Measurements from ENCODE around the gene HHIP. TPM values are rescaled to one million over a fixed set of nuclear protein-coding genes. Genes with fewer than 3 reads are reported as not detected.
A peak's percentile ranks its signal among the peaks of the same experiment; 100 is the strongest.

Gene HHIP, protein sequence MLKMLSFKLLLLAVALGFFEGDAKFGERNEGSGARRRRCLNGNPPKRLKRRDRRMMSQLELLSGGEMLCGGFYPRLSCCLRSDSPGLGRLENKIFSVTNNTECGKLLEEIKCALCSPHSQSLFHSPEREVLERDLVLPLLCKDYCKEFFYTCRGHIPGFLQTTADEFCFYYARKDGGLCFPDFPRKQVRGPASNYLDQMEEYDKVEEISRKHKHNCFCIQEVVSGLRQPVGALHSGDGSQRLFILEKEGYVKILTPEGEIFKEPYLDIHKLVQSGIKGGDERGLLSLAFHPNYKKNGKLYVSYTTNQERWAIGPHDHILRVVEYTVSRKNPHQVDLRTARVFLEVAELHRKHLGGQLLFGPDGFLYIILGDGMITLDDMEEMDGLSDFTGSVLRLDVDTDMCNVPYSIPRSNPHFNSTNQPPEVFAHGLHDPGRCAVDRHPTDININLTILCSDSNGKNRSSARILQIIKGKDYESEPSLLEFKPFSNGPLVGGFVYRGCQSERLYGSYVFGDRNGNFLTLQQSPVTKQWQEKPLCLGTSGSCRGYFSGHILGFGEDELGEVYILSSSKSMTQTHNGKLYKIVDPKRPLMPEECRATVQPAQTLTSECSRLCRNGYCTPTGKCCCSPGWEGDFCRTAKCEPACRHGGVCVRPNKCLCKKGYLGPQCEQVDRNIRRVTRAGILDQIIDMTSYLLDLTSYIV
- polyA plus RNA-seq (ENCODE audit: insufficient read length in 3 of 3): 1 to 10 TPM; 2.2 to 4.2 (median 2.4) TPM
- long read RNA-seq, donor 1: 0 reads
- long read RNA-seq, donor 2, partial matches to known transcripts: 0 of 1 reads
- long read RNA-seq, donor 2, other reads (novel, unspliced or antisense): 0 of 1 reads
- long read RNA-seq, donor 3, partial matches to known transcripts: 0 of 2 reads
- long read RNA-seq, donor 3, other reads (novel, unspliced or antisense): 0 of 2 reads
- long read RNA-seq, donor 4, partial matches to known transcripts: 0 of 1 reads
- long read RNA-seq, donor 4, other reads (novel, unspliced or antisense): 0 of 1 reads
- long read RNA-seq, donor 5: 0 reads
- long read RNA-seq, donor 6: 0 reads
- long read RNA-seq, donor 7, partial matches to known transcripts: 0 of 1 reads
- long read RNA-seq, donor 7, other reads (novel, unspliced or antisense): 0 of 1 reads
- long read RNA-seq, donor 8: 0 reads
- long read RNA-seq, donor 9: 0 reads
- long read RNA-seq, donor 10, partial matches to known transcripts: 0 of 2 reads
- long read RNA-seq, donor 10, other reads (novel, unspliced or antisense): 0 of 2 reads
- long read RNA-seq, donor 11, partial matches to known transcripts: 0 of 10 reads
- long read RNA-seq, donor 11, other reads (novel, unspliced or antisense): 10 of 10 reads
- long read RNA-seq, donor 12, full-length matches to known transcripts: 2 of 34 reads
- long read RNA-seq, donor 12, partial matches to known transcripts: 6 of 34 reads
- long read RNA-seq, donor 12, other reads (novel, unspliced or antisense): 26 of 34 reads
- long read RNA-seq, donor 13: 0 reads
- long read RNA-seq, donor 14: 0 reads
- long read RNA-seq, donor 15, full-length matches to known transcripts: 2 of 2 reads
- long read RNA-seq, donor 15, partial matches to known transcripts: 0 of 2 reads
- long read RNA-seq, donor 15, other reads (novel, unspliced or antisense): 0 of 2 reads
- long read RNA-seq, donor 16: 0 reads

GRCh38 chr4:144645631-144646522 lies at the start of gene HHIP:
Gene HHIP (plus strand): TSS chr4:144646156. CDS start chr4:144646676, 520 bp downstream.
- peak; percentile 69 for DNase-seq

DNA sequence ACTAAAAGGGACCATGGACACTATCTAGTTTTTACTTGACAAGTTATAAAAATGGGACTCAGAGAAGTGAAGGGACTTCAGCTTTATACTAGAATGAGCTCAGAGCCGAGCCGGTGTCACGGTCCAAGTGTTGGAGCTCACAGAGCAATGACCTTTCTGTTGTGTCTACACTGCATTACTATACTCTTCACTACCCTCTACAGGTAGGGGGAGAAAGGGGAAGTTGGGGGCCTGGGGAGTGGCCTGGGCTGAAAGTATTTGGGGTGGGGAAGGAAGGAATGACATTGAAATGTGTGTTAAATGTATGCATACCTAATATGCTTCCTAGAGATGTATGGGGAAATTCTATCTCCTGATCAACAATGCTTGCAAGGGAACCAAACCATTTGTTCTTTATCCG lies 48.8 kb upstream of the HHIP start:
- no peak for DNase-seq

DNA sequence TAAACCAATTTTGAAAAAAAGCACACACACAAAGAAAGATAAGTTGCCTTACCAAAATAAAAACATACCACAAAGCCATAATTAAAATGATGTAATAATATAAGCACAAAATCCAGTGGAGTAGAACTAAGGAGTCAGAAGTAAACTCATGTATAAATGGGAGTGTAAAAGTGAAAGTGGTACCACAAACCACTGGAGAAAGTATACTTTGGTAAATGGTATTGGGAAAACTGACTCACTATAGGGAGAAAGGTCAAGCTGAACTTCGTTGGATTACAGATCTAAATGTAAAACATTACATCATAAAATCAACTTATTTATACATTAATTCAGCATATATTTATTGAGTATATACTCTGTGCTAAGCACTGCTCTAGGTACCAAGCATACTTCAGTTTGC lies 46.3 kb upstream of the HHIP start:
- no peak for DNase-seq

DNA sequence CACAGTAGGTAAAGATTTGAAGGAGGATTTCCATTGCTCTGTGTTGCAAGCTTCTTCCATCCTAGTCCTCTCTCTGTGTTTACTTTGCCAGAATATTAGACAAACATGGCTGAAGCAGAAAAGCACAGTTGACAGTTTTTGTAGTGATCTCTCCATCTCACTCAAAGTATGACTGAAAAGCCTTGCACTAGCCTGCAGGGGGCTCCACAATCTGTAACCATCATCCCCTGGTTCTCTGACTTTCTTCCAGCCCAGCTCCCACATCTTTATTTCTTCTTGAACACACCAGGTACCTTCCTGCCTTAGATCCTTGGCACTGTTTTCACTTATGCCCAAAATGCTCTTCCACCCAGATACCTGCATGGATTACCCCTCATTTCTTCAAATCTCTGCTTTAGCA lies 34.1 kb upstream of the HHIP start:
- DNase-seq: no peak

DNA sequence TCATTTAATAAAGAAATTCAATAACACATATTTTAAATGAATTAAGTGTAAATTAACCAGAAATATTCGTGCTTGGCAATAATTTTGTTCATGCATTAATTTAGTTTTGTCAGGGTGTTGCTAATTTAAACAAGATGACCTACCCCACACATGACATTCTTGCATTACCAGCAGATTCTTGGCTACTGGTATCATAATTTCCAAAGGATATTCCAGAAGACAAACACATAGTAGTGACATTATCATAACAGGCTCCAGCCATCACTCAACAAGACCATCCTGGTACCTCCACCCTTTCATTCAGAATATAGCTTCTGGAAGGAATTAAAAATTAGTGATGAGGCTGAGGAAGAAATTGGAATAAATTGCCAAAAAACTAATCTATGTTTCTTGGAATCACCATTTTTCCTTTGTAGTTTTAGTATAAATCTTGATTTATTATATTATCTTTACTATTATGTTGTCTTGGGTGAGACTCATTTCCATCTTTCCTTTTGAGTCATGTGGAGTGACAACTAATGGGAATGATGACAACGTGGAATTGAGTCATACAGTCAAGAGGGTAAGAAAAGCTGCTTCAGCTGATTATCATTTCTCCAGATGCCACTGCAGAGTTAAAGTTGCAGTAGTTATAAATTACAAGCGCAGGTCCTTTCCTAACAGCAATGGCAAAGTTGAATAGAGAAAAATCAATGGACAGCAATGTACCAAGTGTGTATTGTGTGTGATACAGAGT lies 30.9 kb upstream of the HHIP start:
- no peak for DNase-seq

DNA sequence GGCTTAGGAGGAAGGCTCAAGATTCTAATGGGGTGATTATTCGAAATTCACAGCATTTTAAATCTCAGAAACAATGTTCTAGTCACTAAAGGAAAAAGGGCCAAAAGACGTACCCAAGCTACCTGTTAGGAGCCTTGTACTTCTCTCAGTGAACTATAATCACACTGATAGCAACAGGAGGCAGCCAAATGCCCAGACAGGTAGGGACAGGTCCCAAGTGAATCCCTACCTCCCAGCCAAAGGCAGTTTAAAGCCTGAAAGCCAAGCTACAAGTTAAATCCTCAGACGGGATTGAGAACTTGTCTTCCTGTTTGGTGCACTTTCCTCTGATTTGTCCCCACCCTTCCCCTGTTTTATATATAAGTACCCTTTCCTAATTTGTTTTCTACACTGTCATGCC lies 24.3 kb upstream of the HHIP start:
- DNase-seq: no peak

DNA sequence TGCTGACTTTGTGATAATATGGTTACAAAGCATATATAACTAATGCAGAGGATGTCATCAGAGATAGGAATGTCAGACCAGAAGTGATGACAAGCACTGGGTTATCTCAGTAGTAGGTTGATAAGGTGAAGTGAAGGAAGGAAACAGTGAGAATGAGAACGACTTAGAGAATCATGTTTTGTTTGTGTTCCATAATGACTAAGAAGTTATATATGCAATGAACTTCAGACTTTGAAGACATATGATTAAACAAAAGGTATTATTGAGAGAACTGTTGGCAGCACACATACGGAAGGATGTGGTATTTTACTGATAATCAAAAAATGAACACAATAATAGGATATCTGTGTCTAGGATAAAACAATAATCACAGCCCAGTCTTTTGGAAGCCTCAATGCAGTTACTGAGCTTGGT lies 18.3 kb upstream of the HHIP start:
- DNase-seq: no peak

DNA sequence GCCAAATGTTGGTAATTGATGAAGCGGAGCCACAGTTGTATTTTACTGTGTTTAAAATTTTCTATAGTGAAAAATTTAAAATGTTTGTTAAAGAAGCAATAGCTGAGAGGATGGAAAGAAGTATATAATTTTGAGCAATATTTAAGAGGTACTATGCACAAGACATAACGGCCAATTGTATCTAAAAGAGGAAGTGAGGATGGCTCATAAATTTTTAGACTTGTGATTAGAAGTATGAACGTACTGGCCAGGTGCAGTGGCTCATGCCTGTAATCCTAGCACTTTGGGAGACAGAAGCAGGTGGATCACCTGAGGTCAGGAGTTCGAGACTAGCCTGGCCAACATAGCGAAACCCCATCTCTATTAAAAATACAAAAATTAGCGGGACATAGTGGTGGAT lies 12.7 kb upstream of the HHIP start:
- DNase-seq: no peak

DNA sequence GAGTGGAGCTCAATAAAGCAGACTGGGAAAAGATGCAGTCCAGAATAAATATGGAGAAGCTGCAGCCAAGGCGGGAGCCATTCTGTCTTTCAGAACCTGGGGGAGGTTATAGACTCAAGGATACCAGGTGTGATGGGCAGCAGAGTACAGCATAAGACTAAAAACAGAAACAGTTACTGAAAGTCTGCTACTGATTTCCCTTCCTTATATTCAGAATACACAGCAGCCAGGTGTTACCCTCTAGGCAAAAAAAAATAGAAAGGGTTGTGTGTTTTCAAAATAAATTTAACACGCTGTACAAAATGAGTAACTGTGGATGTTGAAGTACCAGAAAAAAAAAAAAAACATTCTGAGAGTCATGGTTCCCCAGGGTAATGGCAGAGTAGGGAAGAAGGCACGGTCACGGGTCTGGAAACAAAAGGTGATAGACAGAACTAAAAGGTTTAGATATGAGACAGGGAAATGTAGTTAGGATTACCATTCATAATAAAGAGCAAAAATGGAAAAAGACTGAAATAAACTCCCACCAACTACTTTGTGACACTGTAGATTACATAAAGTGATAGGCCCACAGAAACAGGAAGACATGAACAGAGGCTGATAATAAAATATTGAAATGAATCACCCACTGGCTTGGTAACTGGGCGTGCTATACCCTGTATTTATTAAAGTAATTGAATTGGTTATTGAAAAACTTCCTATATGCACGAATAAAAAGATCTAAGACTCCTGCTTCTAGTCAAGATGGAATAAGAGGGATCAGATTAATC lies 10.8 kb upstream of the HHIP start:
- DNase-seq: no peak

DNA sequence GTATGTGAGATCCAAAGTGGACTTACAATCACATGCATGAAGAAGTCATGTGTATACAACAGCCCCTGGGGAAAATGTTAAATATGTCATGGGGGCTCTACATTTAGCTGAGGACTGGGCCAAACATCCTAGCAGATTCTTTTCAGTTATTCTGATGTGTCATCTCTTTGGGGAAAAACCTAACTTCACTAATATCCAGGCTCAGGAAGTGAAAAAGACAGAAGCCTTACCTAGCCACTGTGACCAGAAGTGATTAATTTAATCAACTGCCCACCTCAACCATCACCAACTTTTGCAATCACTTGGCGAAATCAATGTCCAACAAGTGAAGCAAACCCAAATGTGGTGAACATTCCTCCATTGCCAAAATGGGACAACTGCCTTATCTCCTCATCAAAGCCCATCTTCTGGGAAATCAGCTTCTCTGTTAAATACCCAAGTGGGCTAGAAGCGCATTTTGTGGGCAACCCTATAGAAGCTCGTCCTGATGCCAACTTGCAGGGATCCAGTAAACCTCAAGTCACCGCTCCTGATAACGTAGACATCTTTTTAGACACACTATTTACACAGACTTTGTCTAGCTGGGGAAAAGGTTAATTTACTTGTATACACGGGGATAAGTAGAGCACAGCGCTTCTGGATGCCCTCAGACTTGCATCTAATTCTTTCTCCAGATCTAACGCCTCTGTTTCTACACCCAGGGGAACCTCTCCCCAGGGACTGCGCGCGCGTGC lies 1.4 kb upstream of the HHIP start:
- no peak for DNase-seq

GRCh38 chr4:144645102-144645630 lies 790 bp upstream of the HHIP start:
- DNase-seq: no peak

GRCh38 chr4:144646523-144647094 lies 653 bp downstream of the HHIP start:
- no peak for DNase-seq

- peak; percentile 54 for DNase-seq
These were observed 1.2 kb downstream of the HHIP start for GRCh38 chr4:144647095-144647561.

DNA sequence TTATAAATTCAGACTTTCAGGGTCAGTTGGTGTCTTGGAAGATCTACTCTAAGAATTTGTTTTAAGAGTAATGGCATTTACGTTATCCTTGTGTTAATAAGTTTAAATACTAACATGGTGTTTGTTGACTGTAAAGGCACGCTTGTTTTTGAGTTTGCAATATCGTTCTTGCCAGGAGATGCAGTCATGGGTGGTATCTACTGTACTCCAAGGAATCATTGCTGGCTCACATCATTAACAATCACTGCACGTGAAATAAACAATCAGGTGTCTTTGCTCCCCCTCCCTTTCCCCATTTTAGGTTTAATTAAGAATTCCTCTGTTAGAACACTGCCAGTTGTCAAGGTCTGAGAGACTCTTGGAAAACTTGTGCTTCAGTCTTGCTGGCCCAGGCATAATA lies 1.6 kb downstream of the HHIP start:
- no peak for DNase-seq

GRCh38 chr4:144648042-144648441 lies 2.1 kb downstream of the HHIP start:
- no peak for DNase-seq

DNA sequence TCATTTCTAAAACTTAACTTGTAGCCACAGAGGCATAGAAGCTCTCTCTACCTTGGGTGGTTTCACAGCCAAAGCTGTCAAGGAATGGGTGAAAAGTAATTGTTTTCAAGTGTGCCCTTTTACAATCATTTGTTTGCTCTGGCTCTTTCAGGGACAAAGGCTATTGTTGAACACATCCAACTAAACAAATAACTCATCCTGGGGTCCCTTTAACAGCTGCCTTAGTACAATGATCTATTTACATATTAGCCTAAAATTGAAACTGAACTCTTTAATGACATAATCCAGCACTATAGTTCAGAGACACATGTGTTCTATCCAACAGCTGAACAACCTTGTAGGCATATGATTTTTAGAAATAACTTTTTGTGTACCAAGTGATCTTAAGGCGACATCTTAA lies 3.7 kb downstream of the HHIP start:
- DNase-seq: no peak
